Fibroblast of lung (primary cell): ENCODE measurements around the gene MAN1A2. TPM values are rescaled to one million over a fixed set of nuclear protein-coding genes. Genes with fewer than 3 reads are reported as not detected.

Experiments used
- DNase-seq, 2 donors: peaks; one replicate each; pipeline versions ENCODE4 v3.0.0 to v3.0.0-alpha.2; 2010; ENCODE audit warnings: low read depth in 2 of 2
- H2AFZ ChIP-seq: 2 replicates; pipeline ENCODE4 v1.5.1; 2012; ENCODE audit warnings: low read length, control low read depth, inconsistent platforms
- H3K27ac ChIP-seq: 2 replicates; pipeline ENCODE4 v1.5.1; 2011; ENCODE audit warnings: low read length, control low read depth; ENCODE audit not compliant: insufficient read depth
- H3K27me3 ChIP-seq: 2 replicates; pipeline ENCODE4 v1.5.1; 2011; ENCODE audit warnings: mild to moderate bottlenecking, low read length; ENCODE audit not compliant: control insufficient read depth, insufficient read depth
- H3K36me3 ChIP-seq: 2 replicates; pipeline ENCODE4 v1.5.1; 2011; ENCODE audit warnings: low read length; ENCODE audit not compliant: control insufficient read depth, insufficient read depth
- H3K4me1 ChIP-seq: 2 replicates; pipeline ENCODE4 v1.5.1; 2011; ENCODE audit warnings: low read length; ENCODE audit not compliant: control insufficient read depth, insufficient read depth; ENCODE audit errors: extremely low read depth
- H3K4me2 ChIP-seq: 2 replicates; pipeline ENCODE4 v1.5.1; 2011; ENCODE audit warnings: low read length, control low read depth; ENCODE audit not compliant: insufficient read depth; ENCODE audit errors: extremely low read depth
- H3K4me3 ChIP-seq, 4 experiments: fragments of 200-600 bp in 1 of 4; sonication (generic) in 1 of 4; replicated peaks in 1 of 4; 2 replicates each; pipeline ENCODE4 v1.5.1; 2011 to 2016; ENCODE audit warnings: low read length in 4 of 4, low read depth in 3 of 4, mild to moderate bottlenecking in 3 of 4, control low read depth in 2 of 4, inconsistent platforms in 1 of 4, mixed read lengths in 1 of 4; ENCODE audit not compliant: insufficient read depth in 1 of 4; ENCODE audit errors: control extremely low read depth in 1 of 4
- H3K79me2 ChIP-seq: 2 replicates; pipeline ENCODE4 v1.5.1; 2012; ENCODE audit warnings: mild to moderate bottlenecking, low read length, inconsistent platforms; ENCODE audit not compliant: control insufficient read depth, insufficient read depth
- H3K9ac ChIP-seq: 2 replicates; pipeline ENCODE4 v1.5.1; 2011; ENCODE audit warnings: mild to moderate bottlenecking, low read length, control low read depth; ENCODE audit not compliant: insufficient read depth
- H3K9me3 ChIP-seq: 2 replicates; pipeline ENCODE4 v1.5.1; 2012; ENCODE audit warnings: low read depth, low read length; ENCODE audit not compliant: control insufficient read depth, insufficient read depth
- H4K20me1 ChIP-seq: 2 replicates; pipeline ENCODE4 v1.5.1; 2011; ENCODE audit warnings: low read length; ENCODE audit not compliant: control insufficient read depth, insufficient read depth; ENCODE audit errors: extremely low read depth
- EZH2 ChIP-seq: IDR thresholded peaks from 2 replicates; pipeline ENCODE4 v1.5.1; 2012; ENCODE audit warnings: low read length, control low read depth, mild to moderate bottlenecking; ENCODE audit errors: missing control alignments
- polyA plus RNA-seq, 2 donors: library from polyadenylated mRNA; depleted of rRNA in 1 of 2; stranded (reverse) in 1 of 2; unstranded in 1 of 2; fragments of >200 nt; gene quantifications; 2 replicates each; pipeline ENCODE4 v1.2.1, GENCODE V29; 2011 to 2012; ENCODE audit warnings: missing spikeins in 1 of 2
- total RNA-seq: library from RNA; depleted of rRNA; stranded (reverse); fragments of >200 nt; gene quantifications from 2 replicates; pipeline ENCODE4 v1.2.1, GENCODE V29; 2014
- TF ChIP-seq, protein P1 (sequence below), 2 donors: IDR thresholded peaks in 1 of 2; conservative IDR thresholded peaks in 1 of 2; 1 replicate in 1 of 2; 2 replicates in 1 of 2; pipeline ENCODE4 v1.5.1; 2011 to 2012; ENCODE audit warnings: low read length in 2 of 2, control low read depth in 1 of 2, inconsistent platforms in 1 of 2, low read depth in 1 of 2, mild to moderate bottlenecking in 1 of 2

The MAN1A2 gene
- total and polyA plus RNA-seq, 2 donors (not counting 1 experiment from before 2014, with no cell fraction given), result 41.9 to 43.6 TPM

DNA sequence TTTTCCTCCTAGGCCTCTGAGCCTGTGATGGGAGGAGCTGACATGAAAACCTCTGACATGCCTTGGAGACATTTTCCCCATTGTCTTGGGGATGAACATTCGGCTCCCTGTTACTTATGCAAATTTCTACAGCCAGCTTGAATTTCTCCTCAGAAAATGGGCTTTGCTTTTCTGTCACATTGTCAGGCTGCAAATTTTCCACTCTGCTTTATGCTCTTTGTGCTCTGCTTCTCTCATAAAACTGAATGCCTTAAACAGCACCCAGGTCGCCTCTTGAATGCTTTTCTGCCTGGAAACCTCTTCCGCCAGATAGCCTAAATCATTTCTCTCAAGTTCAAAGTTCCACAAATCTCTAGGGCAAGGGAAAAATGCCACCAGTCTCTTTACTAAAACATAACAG lies 191.9 kb downstream of the MAN1A2 start:
- Histone ChIP-seq H3K36me3 (no peaks in the 10 kb centered on the region), H3K79me2 (no peaks in the 10 kb centered on the region), H3K9me3 (no peaks in the 10 kb centered on the region), H3K27ac (no peak overlapping the region), H3K4me1 (no peaks in the 10 kb centered on the region), H3K9ac (no peak overlapping the region), H2AFZ (no peak overlapping the region), H3K4me2 (no peak overlapping the region), H4K20me1 (no peaks in the 10 kb centered on the region), H3K27me3 (peaks cover 18% of the 10 kb centered on the region), H3K4me3 (no peak overlapping the region)
- no peak for DNase-seq
- TF ChIP-seq, protein P1, sequence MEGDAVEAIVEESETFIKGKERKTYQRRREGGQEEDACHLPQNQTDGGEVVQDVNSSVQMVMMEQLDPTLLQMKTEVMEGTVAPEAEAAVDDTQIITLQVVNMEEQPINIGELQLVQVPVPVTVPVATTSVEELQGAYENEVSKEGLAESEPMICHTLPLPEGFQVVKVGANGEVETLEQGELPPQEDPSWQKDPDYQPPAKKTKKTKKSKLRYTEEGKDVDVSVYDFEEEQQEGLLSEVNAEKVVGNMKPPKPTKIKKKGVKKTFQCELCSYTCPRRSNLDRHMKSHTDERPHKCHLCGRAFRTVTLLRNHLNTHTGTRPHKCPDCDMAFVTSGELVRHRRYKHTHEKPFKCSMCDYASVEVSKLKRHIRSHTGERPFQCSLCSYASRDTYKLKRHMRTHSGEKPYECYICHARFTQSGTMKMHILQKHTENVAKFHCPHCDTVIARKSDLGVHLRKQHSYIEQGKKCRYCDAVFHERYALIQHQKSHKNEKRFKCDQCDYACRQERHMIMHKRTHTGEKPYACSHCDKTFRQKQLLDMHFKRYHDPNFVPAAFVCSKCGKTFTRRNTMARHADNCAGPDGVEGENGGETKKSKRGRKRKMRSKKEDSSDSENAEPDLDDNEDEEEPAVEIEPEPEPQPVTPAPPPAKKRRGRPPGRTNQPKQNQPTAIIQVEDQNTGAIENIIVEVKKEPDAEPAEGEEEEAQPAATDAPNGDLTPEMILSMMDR (conservative IDR thresholded peaks at IDR 0.05 in 1 of 2, IDR thresholded peaks at IDR 0.05 in 1 of 2; ENCODE audit: low read depth in 1 of 2, low read length in 2 of 2), result no peak
- no peak for TF ChIP-seq EZH2

DNA sequence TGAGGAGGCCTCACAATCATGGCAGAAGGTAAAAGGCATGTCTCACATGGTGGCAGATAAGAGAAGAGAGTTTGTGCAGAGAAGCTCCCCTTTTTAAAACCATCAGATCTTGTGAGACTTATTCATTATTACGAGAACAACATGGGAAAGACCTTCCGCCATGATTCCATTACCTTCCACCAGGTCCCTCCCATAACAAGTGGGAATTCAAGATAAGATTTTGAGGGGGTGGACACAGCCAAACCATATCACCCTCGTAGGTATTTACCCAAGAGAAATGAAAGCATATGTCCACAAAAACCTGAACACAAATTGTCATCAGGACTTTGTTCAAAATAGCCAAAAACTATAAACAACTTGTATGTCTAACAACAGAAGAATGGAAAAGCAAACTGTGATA lies 192.7 kb downstream of the MAN1A2 start:
- H2AFZ ChIP-seq, result no peak overlapping the region
- no peaks in the 10 kb centered on the region for H4K20me1 ChIP-seq
- no peak overlapping the region for H3K4me3 ChIP-seq
- no peak overlapping the region for H3K9ac ChIP-seq
- H3K4me2 ChIP-seq, result no peak overlapping the region
- no peaks in the 10 kb centered on the region for H3K79me2 ChIP-seq
- H3K27ac ChIP-seq, result no peak overlapping the region
- TF ChIP-seq EZH2, result no peak
- TF ChIP-seq, protein P1 (conservative IDR thresholded peaks at IDR 0.05 in 1 of 2, IDR thresholded peaks at IDR 0.05 in 1 of 2; ENCODE audit: low read depth in 1 of 2, low read length in 2 of 2), result no peak
- no peaks in the 10 kb centered on the region for H3K36me3 ChIP-seq
- H3K9me3 ChIP-seq, result no peaks in the 10 kb centered on the region
- peaks cover 18% of the 10 kb centered on the region for H3K27me3 ChIP-seq
- DNase-seq, result no peak
- no peaks in the 10 kb centered on the region for H3K4me1 ChIP-seq

DNA sequence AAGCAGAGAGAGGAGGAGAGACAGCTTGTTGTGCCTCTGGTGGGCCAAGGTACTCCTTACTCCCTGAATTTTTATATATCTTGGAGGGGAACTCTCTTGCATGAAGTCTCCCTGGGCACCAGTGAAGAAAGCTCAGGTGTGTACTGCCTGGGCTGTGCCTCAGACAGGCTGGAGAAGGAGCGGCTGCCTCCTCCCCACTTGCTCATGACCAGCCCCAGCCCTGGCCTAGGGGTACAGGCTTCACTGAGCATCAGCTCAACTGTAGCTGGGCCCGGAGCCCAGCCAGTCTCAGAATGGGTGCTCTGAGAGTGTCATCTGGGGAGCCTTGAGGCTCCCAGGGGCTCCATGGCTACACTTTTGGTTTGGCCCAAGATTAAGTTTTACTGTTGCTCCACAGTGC lies 193.8 kb downstream of the MAN1A2 start:
- Histone ChIP-seq H3K9ac (no peak overlapping the region), H2AFZ (no peak overlapping the region), H3K27me3 (peaks cover 22% of the 10 kb centered on the region), H4K20me1 (no peaks in the 10 kb centered on the region), H3K4me1 (no peaks in the 10 kb centered on the region), H3K79me2 (no peaks in the 10 kb centered on the region), H3K36me3 (no peaks in the 10 kb centered on the region), H3K9me3 (no peaks in the 10 kb centered on the region), H3K4me3 (no peak overlapping the region), H3K4me2 (no peak overlapping the region), H3K27ac (no peak overlapping the region)
- DNase-seq, result no peak
- no peak for TF ChIP-seq EZH2
- TF ChIP-seq, protein P1 (conservative IDR thresholded peaks at IDR 0.05 in 1 of 2, IDR thresholded peaks at IDR 0.05 in 1 of 2; ENCODE audit: low read depth in 1 of 2, low read length in 2 of 2), result no peak
